GM18498 (cell line): ENCODE results near the gene KRT80.

Experiments
- ATAC-seq: cut with Tn5 transposase; IDR thresholded peaks from one replicate; pipeline ENCODE4 v1.9.1; 2021; ENCODE audit warnings: mild to moderate bottlenecking, moderate library complexity; ENCODE audit not compliant: unreplicated experiment

The KRT80 gene

GRCh38 chr12:52229836-52230343 lies 38.1 kb upstream of the KRT80 start:
- ATAC-seq: no peak

DNA sequence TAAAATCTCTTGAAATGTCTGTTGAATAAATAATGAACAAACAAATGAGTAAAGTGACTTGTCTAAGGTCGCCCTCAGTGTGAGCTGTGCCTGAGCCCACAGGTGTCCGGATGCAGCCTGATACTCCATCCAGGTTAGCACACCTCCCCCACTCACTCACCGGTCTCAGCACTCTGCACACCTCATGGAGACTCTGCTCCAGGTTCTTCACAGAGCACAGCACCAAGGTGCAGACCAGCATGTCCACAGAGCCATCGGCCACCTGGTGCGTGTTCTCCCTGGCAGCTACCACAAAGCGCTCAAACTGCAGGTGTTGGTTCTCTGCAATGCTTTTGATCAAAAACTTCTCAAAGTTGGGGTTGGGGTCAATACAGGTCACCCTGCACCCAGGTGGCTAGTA lies 37.1 kb upstream of the KRT80 start:
- ATAC-seq: no peak

GRCh38 chr12:52228366-52228765 lies 36.6 kb upstream of the KRT80 start:
- ATAC-seq: no peak

DNA sequence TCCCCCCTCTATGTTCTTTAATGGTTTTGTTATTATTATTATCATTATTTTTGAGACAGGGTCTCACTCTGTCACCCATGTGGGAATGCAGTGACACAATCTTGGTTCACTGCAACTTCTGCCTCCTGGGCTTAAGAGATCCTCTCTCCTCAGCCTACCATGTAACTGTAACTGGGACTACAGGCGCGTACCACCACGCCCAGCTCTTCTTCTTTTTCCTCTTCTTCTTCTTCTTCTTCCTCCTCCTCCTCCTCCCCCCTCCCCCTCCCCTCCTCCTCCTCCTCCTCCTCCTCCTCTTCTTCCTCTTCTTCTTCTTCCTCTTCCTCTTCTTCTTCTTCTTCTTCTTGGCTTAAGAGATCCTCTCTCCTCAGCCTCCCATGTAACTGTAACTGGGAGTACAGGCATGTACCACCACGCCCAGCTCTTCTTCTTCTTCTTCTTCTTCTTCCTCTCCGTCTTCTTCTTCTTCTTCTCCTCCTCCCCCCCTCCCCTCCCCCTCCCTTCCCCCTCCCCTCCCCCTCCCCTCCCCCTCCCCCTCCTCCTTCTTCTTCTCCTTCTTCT lies 35.9 kb upstream of the KRT80 start:
- ATAC-seq: no peak

DNA sequence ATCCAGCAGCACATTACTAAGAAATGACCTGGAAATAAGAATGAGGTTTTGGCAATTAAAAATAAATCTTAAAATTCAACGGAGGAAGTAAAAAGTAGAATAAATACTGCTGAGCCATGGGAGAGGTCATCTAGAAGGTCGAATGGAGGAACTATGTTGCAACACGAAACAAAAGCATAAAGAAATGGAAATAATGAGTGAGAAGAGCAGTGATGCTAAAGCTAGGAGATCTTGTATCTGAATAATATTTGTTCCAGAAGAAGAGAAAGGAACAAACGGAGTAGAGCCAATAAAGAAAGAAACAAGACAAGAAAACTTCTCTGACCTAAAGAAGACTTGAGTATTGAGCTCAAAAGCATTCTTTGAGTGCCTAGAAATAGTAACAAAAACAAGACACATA lies 34.6 kb upstream of the KRT80 start:
- no peak for ATAC-seq

- ATAC-seq: no peak
Observed at GRCh38 chr12:52225752-52226151, 33.9 kb upstream of the KRT80 start.

GRCh38 chr12:52224151-52224550 lies 32.3 kb upstream of the KRT80 start:
- no peak for ATAC-seq

DNA sequence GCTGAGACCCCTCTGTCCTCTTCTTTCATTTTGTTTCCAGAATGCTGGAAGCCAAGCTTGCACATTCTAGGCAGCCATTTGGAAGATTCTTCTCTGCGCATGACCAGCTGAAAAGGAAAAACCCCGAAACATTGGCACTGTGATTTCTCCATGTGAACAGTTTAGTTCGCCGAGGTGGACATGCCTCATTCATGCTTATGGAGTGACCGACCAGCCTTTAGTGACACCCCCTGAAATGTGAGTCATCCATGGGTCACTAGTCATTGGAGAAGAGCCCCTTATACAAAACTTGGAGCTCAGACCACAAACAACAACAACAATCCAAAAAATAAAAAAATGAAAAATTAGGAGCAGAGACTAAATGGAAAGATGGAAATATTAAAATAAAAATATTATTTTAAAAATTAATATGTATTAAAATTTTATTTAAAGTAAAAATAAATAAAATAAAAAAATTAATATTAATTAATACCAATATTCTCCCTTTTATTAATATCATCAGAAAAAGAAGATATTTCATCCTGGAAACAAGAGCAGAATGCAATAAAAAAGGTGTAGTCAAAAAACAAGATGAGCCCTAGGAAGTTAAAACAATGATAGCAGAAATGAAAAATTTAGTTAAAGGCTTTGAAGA lies 31.7 kb upstream of the KRT80 start:
- ATAC-seq: no peak

DNA sequence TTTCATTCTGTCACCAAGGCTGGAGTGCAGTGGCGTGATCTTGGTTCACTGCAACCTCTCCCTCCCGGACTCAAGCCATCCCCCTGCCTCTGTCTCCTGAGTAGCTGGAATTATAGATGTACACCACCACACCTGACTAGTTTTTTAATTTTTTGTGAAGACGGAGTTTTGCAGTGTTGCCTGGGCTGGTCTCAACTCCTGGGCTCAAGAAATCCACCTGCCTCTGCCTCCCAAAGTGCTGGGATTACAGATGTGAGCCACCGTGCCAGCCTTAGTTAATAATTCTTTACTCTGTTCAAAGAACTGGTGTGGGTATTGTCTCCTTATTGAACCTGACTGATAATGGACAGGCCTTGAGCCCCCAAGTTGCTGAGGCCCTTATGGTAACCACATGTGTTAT lies 30.9 kb upstream of the KRT80 start:
- no peak for ATAC-seq

GRCh38 chr12:52221912-52222457 lies 30.2 kb upstream of the KRT80 start:
- no peak for ATAC-seq

DNA sequence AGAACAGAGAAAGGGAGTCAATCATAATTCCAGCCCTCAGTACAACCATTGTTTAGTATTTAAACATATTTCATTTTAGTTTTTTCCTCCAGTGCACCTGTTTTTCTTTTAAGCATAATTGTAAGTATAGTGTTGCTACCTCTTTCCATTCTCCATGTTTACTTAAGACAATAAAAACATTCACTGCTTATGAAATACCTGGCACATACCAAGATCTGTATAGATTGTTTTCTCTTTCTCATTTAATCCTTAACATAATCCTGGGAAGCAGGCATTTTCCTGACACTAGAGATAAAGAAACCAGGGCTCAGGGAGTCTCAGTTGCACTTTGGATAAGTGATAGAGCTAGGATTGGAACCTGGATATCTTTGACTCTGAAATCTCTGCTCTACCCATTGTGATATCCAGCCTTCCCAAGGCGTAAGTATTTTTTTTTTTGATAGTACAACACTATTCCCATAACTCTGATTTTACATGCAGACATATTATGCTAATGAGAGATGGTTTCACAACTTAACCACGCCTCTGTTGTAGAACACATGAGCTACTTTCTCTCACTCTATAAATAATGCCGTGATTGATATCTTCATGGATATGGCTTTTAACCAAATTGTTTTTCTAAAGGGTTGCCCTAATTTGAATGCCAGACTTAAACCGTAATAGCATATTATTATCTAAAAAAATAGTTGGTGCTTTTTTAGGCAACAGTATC lies 29.4 kb upstream of the KRT80 start:
- ATAC-seq: no peak

DNA sequence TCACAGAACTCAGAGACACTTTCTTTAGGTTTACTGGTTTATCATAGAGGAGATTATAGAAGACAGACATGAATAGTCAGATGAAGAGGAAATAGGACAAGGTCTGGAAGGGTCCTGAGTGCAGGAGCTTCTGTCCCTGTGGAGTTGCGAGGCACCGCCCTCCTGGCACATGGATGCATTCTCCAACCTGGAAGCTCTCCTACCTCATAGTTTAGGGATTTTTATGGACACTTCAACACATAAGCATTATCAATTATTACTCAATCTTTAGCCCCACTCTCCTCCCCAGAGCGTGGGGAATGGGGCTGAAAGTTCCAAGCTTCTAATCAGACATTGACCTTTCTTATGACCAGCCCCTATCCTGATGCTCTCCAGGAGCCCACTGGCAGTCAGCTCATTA lies 28.7 kb upstream of the KRT80 start:
- no peak for ATAC-seq

DNA sequence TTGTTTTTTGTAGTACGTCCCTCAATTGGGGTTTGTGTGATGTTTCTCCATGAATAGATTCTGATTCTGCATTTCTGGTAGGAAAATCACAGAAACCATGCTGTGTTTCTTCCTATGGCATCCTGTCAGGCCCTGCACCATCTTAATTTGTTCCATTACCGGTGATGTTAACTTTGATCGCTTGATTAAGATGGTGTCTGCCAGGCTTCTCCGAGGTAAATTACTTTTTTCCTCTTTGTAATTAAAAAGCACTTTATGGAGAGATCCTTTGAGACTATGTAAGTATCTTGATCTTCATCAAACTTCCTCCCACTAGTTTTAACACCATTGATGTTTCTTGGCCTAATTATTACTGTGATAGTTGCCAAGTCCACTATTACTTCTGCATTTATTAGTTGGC lies 26.2 kb upstream of the KRT80 start:
- no peak for ATAC-seq

GRCh38 chr12:52217223-52217622 lies 25.4 kb upstream of the KRT80 start:
- ATAC-seq: no peak

DNA sequence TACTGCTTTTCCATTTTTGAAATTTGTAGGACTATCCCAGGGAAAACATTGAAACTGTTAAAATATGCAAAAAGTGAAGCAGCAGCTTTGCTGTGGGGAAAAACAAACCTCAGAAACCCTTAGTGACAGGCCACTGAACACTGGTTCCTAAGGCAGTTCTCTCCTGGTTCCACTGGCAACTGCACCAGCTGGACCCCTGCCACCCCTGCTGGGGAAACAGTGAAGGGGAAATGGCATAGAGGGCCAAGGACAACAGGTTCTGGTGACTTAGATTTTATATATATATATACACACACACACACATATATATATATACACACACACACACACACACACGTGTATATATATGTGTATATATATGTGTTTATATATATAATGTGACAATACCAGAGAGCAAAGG lies 25.0 kb upstream of the KRT80 start:
- no peak for ATAC-seq

GRCh38 chr12:52216100-52216499 lies 24.3 kb upstream of the KRT80 start:
- ATAC-seq: no peak

DNA sequence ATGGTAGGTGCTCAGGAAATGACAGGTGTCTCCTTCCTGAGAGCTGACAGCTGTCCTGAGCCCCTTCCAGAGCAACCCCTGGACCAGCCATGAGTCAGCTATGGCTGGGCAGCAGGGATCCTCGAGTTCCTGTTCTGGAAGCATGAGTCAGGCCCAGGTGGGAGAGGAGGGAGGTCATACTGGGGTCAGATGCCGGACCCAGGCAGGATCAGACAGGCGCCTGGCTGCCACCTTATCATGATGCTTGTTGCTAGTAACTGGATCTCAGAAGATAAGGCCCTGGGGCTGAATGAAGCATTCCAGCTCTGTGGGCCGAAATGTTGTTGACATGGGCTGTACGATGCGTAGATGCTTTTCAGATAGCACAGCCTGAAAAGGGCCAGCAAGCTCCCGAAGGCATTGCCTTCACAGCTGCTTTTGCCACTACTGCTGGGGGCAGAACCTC lies 23.8 kb upstream of the KRT80 start:
- ATAC-seq: no peak

GRCh38 chr12:52214421-52214802 lies 22.6 kb upstream of the KRT80 start:
- no peak for ATAC-seq

DNA sequence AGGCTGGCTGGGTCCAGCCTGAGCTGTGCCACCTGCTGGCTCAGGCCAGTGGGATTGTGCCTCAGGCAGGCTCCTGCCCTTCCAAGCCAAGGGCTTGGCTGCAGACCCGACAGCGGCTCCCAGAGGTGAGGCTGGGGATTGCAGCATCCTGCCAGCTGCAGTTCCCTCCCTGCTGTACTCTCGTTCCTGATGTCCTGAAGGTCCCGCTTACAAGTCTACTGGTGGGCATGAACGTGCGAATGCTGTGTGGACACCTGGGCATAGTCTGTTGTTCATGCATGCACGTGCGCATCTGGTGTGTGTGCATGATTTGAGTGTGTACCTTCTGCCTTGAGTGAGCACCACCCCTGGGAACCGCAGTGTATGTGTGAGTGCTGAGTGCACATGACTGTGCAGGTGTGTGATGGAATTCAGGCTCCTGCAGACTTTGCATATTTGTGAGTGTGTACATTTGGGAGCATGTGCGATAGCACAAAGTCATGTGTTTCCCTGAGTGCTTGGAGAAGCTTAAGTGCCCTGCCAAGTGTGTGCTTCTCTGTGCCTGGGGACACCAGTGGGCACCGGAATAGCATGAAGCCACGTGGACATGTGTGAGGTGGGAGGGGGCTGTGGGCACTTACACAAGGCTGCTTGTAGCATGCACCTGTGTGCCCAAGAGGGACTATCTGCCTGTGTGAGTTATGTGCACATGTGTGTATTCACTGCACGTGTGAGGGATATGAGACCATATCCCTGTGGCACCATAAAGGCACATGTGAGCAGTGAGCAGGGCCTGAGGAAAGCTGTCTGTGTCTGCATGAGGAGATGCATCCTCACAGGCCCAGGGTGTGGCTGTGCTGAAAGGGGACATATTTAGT lies 22.0 kb upstream of the KRT80 start:
- ATAC-seq: peak; percentile 52

- no peak for ATAC-seq
Observed at GRCh38 chr12:52212701-52213563, 21.1 kb upstream of the KRT80 start.
